ENCODE data around the gene TEX44.
"Not testable (repeated sequence)": the region's sequence is repeated elsewhere in the genome, so short reads cannot be mapped to it uniquely, and the experiment has no call there.

TEX44 gene

GRCh38 chr2:231571661-231572191 is 20.9 kb upstream of the TEX44 start:
- DNase-seq (ENCODE audit: low read depth, low spot score), result no peak

GRCh38 chr2:231573096-231573495 is 19.6 kb upstream of the TEX44 start:
- no peak for DNase-seq (ENCODE audit: low read depth, low spot score)

GRCh38 chr2:231573698-231574421 is 18.8 kb upstream of the TEX44 start:
- no peak for DNase-seq (ENCODE audit: low read depth, low spot score)

- DNase-seq (ENCODE audit: low read depth, low spot score), result no peak
Measured at GRCh38 chr2:231575612-231576256, 16.9 kb upstream of the TEX44 start.

GRCh38 chr2:231576465-231576864 is 16.2 kb upstream of the TEX44 start:
- no peak for DNase-seq (ENCODE audit: low read depth, low spot score)

GRCh38 chr2:231578655-231579054 is 14.0 kb upstream of the TEX44 start:
- not testable (repeated sequence) for DNase-seq (ENCODE audit: low read depth, low spot score)

GRCh38 chr2:231579560-231579959 is 13.1 kb upstream of the TEX44 start:
- no peak for DNase-seq (ENCODE audit: low read depth, low spot score)

- DNase-seq (ENCODE audit: low read depth, low spot score), result no peak
Measured at GRCh38 chr2:231581328-231581727, 11.3 kb upstream of the TEX44 start.

- no peak for DNase-seq (ENCODE audit: low read depth, low spot score)
Measured at GRCh38 chr2:231583982-231584381, 8.7 kb upstream of the TEX44 start.

GRCh38 chr2:231587744-231588143 is 4.9 kb upstream of the TEX44 start:
- not testable (repeated sequence) for DNase-seq (ENCODE audit: low read depth, low spot score)

- DNase-seq (ENCODE audit: low read depth, low spot score), result no peak
Measured at GRCh38 chr2:231589656-231590055, 3.0 kb upstream of the TEX44 start.

GRCh38 chr2:231590614-231591013 is 2.0 kb upstream of the TEX44 start:
- DNase-seq (ENCODE audit: low read depth, low spot score), result no peak

- no peak for DNase-seq (ENCODE audit: low read depth, low spot score)
Measured at GRCh38 chr2:231593666-231594065, 1.0 kb downstream of the TEX44 start.

- DNase-seq (ENCODE audit: low read depth, low spot score), result no peak
Measured at GRCh38 chr2:231597014-231597611, 4.4 kb downstream of the TEX44 start.

GRCh38 chr2:231597627-231598026 is 5.0 kb downstream of the TEX44 start:
- DNase-seq (ENCODE audit: low read depth, low spot score), result no peak

- DNase-seq (ENCODE audit: low read depth, low spot score), result no peak
Measured at GRCh38 chr2:231600619-231601355, 8.1 kb downstream of the TEX44 start.

GRCh38 chr2:231601356-231602229 is 8.9 kb downstream of the TEX44 start:
- DNase-seq (ENCODE audit: low read depth, low spot score), result peak; percentile 54

- no peak for DNase-seq (ENCODE audit: low read depth, low spot score)
Measured at GRCh38 chr2:231602859-231603467, 10.3 kb downstream of the TEX44 start.

- no peak for DNase-seq (ENCODE audit: low read depth, low spot score)
Measured at GRCh38 chr2:231604101-231604684, 11.5 kb downstream of the TEX44 start.

Measured in smooth muscle cell of the brain vasculature (primary cell).